K562 (cell line): ENCODE results near the gene ADAM15. TPM values are rescaled to one million over a fixed set of nuclear protein-coding genes. Genes with fewer than 3 reads are reported as not detected.

ENCODE experiments used
- ARID2 ChIP-seq: fragments of 450-650 bp; IDR thresholded peaks from 2 replicates; pipeline ENCODE4 v1.6.1; 2017; ENCODE audit warnings: antibody characterized with exemption, mild to moderate bottlenecking
- ARID3A ChIP-seq: IDR thresholded peaks from 2 replicates; pipeline ENCODE4 v1.6.1; 2012; ENCODE audit warnings: low read depth, low read length, improper control_type of control experiment, borderline replicate concordance
- BRD4 ChIP-seq: fragments of 200-600 bp; sonication (generic); IDR thresholded peaks from 2 replicates; pipeline ENCODE4 v1.6.1; 2017; ENCODE audit warnings: inconsistent platforms
- CSDE1 ChIP-seq, 2 experiments: fragments of 450-650 bp; IDR thresholded peaks; 2 replicates each; pipeline ENCODE4 v1.6.1; 2016; ENCODE audit warnings: mild to moderate bottlenecking in 1 of 2
- ELF4 ChIP-seq: fragments of 450-650 bp; formaldehyde crosslinking; IDR thresholded peaks from 2 replicates; pipeline ENCODE4 v1.4.0; 2022; ENCODE audit warnings: missing genetic modification characterization
- GTF2F1 ChIP-seq: IDR thresholded peaks from 2 replicates; pipeline ENCODE4 v1.6.1; 2011; ENCODE audit warnings: low read depth, low read length, improper control_type of control experiment
- KDM4B ChIP-seq, 2 experiments: fragments of 450-650 bp in 1 of 2; sonication (generic) in 1 of 2; IDR thresholded peaks; 2 replicates each; pipeline ENCODE4 v1.6.1; 2016 to 2017; ENCODE audit warnings: borderline replicate concordance in 2 of 2, antibody characterized with exemption in 1 of 2, low read depth in 1 of 2, mild to moderate bottlenecking in 1 of 2
- MTA1 ChIP-seq: fragments of 450-650 bp; IDR thresholded peaks from 2 replicates; pipeline ENCODE4 v1.6.1; 2017; ENCODE audit warnings: borderline replicate concordance
- MYC ChIP-seq, 2 experiments: fragments of 250-450 bp in 1 of 2; sonication (Bioruptor Pico) in 1 of 2; IDR thresholded peaks; 2 replicates each; pipeline versions ENCODE4 v1.5.1 to v1.6.1; 2012 to 2021; ENCODE audit warnings: low read depth in 2 of 2, borderline replicate concordance in 1 of 2, improper control_type of control experiment in 1 of 2, low read length in 1 of 2, mild to moderate bottlenecking in 1 of 2, moderate library complexity in 1 of 2
- PHF21A ChIP-seq: fragments of 450-650 bp; IDR thresholded peaks from 2 replicates; pipeline ENCODE4 v1.6.1; 2017; ENCODE audit warnings: low read depth, borderline replicate concordance
- PREB ChIP-seq: sonication (generic); formaldehyde crosslinking; IDR thresholded peaks from 2 replicates; pipeline ENCODE4 v1.8.1; 2023; ENCODE audit warnings: mild to moderate bottlenecking, missing genetic modification reagents
- RBM22 ChIP-seq: fragments of 200-400 bp; formaldehyde crosslinking; IDR thresholded peaks from 2 replicates; pipeline ENCODE4 v1.6.1; 2018; ENCODE audit warnings: low read length, low read depth; ENCODE audit not compliant: poor library complexity, severe bottlenecking
- SMAD1 ChIP-seq: fragments of 150-350 bp; IDR thresholded peaks from 2 replicates; pipeline ENCODE4 v1.6.1; 2014; ENCODE audit warnings: low read length, low read depth; ENCODE audit not compliant: partially characterized antibody
- TAF15 ChIP-seq: fragments of 200-400 bp; formaldehyde crosslinking; IDR thresholded peaks from 2 replicates; pipeline ENCODE4 v1.6.1; 2017; ENCODE audit warnings: mild to moderate bottlenecking, low read depth, low read length, moderate library complexity
- ZFPM2 ChIP-seq: fragments of 250-450 bp; sonication (Bioruptor Pico); IDR thresholded peaks from 2 replicates; pipeline ENCODE4 v1.5.1; 2022; ENCODE audit warnings: mild to moderate bottlenecking
- ZFX ChIP-seq: sonication (generic); formaldehyde crosslinking; IDR thresholded peaks from 2 replicates; pipeline ENCODE4 v1.8.0; 2022; ENCODE audit warnings: mild to moderate bottlenecking, missing genetic modification reagents, moderate library complexity
- ZNF324 ChIP-seq: fragments of 250-450 bp; sonication (Bioruptor Pico); IDR thresholded peaks from 2 replicates; pipeline ENCODE4 v1.4.0; 2020; ENCODE audit warnings: mild to moderate bottlenecking
- ZNF76 ChIP-seq: fragments of 250-450 bp; sonication (Bioruptor Pico); IDR thresholded peaks from 2 replicates; pipeline ENCODE4 v1.4.0; 2020; ENCODE audit warnings: mild to moderate bottlenecking, moderate library complexity, borderline replicate concordance
- ZNF764 ChIP-seq: fragments of 250-450 bp; sonication (Bioruptor Pico); IDR thresholded peaks from 2 replicates; pipeline ENCODE4 v1.4.0; 2020; ENCODE audit warnings: low read depth, mild to moderate bottlenecking, moderate library complexity
- polyA plus RNA-seq, 8 experiments: library from polyadenylated mRNA; depleted of rRNA in 4 of 8; stranded (reverse) in 5 of 8; unstranded in 3 of 8; fragments of >200 nt; fragmentation: Nextera tagmentation in 2 of 8; fragmentation: Illumina TruSeq in 1 of 8; extraction: Ambion mirVana in 2 of 8; extraction: Trizol in 1 of 8; gene quantifications; 2 replicates each; pipeline versions ENCODE4 v1.2.1 to v1.2.3, GENCODE V29; 2011 to 2014; ENCODE audit warnings: inconsistent platforms in 1 of 8, missing spikeins in 1 of 8
- total RNA-seq, 7 experiments: library from RNA; depleted of rRNA in 6 of 7; stranded (reverse); fragments of >200 nt in 6 of 7; fragmentation: Illumina TruSeq in 2 of 7; extraction: Trizol in 2 of 7; gene quantifications; 2 replicates each; pipeline versions ENCODE4 v1.2.1 to v1.2.3, GENCODE V29; 2011 to 2021; ENCODE audit warnings: low replicate concordance in 1 of 7
- TF ChIP-seq, protein P1 (sequence below): IDR thresholded peaks from 3 replicates; pipeline ENCODE4 v1.6.1; 2011; ENCODE audit warnings: borderline replicate concordance, mild to moderate bottlenecking; ENCODE audit not compliant: insufficient read length, insufficient read depth
- TF ChIP-seq, protein P2 (sequence below): fragments of 250-450 bp; sonication (Bioruptor Pico); IDR thresholded peaks from 2 replicates; pipeline ENCODE4 v1.5.0; 2021
- TF ChIP-seq, protein P3 (sequence below): sonication (generic); formaldehyde crosslinking; IDR thresholded peaks from 2 replicates; pipeline ENCODE4 v1.9.0; 2022; ENCODE audit warnings: mild to moderate bottlenecking, missing genetic modification reagents

The ADAM15 gene
- total and polyA plus RNA-seq, 9 of the 15 experiments (the other 6 are each of a cell fraction or from before 2014, with no cell fraction given) = 0.69 to 72.3 (median 32.8) TPM

GRCh38 chr1:155083865-155084721 lies 33.0 kb downstream of the ADAM15 start (continued):
- TF ChIP-seq ZFPM2 (CRISPR knock-in tag) (no peak), PHF21A (no peak), MTA1 (no peak), MYC (IDR thresholded peaks at IDR 0.05; ENCODE audit: low read depth, low read length) (no peak), MYC (CRISPR knock-in tag; IDR thresholded peaks at IDR 0.05; ENCODE audit: borderline replicate concordance, low read depth) (no peak), ZFX (CRISPR knock-in tag) (no peak), KDM4B (IDR thresholded peaks at IDR 0.05; ENCODE audit: borderline replicate concordance in 2 of 2, low read depth in 1 of 2) (no peak), CSDE1 (IDR thresholded peaks at IDR 0.05) (no peak), ELF4 (CRISPR knock-in tag) (no peak), ARID3A (no peak), SMAD1 (peak; percentile 39), ZNF76 (CRISPR knock-in tag) (no peak), ZNF764 (CRISPR knock-in tag) (no peak), RBM22 (no peak), PREB (no peak), ZNF324 (CRISPR knock-in tag) (no peak), GTF2F1 (0 out of 2 replicates have a peak, but pooled peaks have one; percentile 17), TAF15 (no peak), BRD4 (no peak), ARID2 (peak; percentile 18; the same call in 1 of the 2 replicates)
- TF ChIP-seq, protein P1, sequence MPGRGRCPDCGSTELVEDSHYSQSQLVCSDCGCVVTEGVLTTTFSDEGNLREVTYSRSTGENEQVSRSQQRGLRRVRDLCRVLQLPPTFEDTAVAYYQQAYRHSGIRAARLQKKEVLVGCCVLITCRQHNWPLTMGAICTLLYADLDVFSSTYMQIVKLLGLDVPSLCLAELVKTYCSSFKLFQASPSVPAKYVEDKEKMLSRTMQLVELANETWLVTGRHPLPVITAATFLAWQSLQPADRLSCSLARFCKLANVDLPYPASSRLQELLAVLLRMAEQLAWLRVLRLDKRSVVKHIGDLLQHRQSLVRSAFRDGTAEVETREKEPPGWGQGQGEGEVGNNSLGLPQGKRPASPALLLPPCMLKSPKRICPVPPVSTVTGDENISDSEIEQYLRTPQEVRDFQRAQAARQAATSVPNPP = no peak
- TF ChIP-seq, protein P2, sequence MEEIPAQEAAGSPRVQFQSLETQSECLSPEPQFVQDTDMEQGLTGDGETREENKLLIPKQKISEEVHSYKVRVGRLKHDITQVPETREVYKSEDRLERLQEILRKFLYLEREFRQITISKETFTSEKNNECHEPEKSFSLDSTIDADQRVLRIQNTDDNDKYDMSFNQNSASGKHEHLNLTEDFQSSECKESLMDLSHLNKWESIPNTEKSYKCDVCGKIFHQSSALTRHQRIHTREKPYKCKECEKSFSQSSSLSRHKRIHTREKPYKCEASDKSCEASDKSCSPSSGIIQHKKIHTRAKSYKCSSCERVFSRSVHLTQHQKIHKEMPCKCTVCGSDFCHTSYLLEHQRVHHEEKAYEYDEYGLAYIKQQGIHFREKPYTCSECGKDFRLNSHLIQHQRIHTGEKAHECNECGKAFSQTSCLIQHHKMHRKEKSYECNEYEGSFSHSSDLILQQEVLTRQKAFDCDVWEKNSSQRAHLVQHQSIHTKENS (CRISPR knock-in tag) = no peak
- TF ChIP-seq, protein P3, sequence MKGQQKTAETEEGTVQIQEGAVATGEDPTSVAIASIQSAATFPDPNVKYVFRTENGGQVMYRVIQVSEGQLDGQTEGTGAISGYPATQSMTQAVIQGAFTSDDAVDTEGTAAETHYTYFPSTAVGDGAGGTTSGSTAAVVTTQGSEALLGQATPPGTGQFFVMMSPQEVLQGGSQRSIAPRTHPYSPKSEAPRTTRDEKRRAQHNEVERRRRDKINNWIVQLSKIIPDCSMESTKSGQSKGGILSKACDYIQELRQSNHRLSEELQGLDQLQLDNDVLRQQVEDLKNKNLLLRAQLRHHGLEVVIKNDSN (CRISPR knock-in tag) = peak; percentile 3; the same call in 1 of the 2 replicates
